Ascending aorta (tissue), 2 donors: ENCODE results near the gene ADAMTS17. TPM values are rescaled to one million over a fixed set of nuclear protein-coding genes. Genes with fewer than 3 reads are reported as not detected.

Experiments
- DNase-seq, 2 donors: peaks; one replicate each; pipeline ENCODE4 v3.0.0-alpha.2; 2019; ENCODE audit warnings: low spot score in 2 of 2
- H3K27ac ChIP-seq, 2 donors: fragments of 200-600 bp; sonication (generic); one replicate each; pipeline ENCODE4 v1.5.1; 2016 to 2017; ENCODE audit warnings: mild to moderate bottlenecking in 1 of 2
- H3K27me3 ChIP-seq: fragments of 200-600 bp; sonication (generic); one replicate; pipeline ENCODE4 v1.5.1; 2017
- H3K36me3 ChIP-seq, 2 donors: fragments of 200-600 bp; sonication (generic); one replicate each; pipeline ENCODE4 v1.5.1; 2016
- H3K4me1 ChIP-seq, 2 donors: fragments of 200-600 bp; sonication (generic); one replicate each; pipeline ENCODE4 v1.5.1; 2016 to 2017; ENCODE audit warnings: mild to moderate bottlenecking in 1 of 2
- H3K4me3 ChIP-seq, 2 donors: fragments of 200-600 bp; sonication (generic); one replicate each; pipeline ENCODE4 v1.5.1; 2016 to 2017; ENCODE audit warnings: mild to moderate bottlenecking in 1 of 2
- H3K9me3 ChIP-seq, 2 donors: fragments of 200-600 bp; sonication (generic); one replicate each; pipeline ENCODE4 v1.5.1; 2016
- intact Hi-C: fragments of 100-400 bp; cut with DNase I; formaldehyde crosslinking; loops from one replicate; pipeline ENCODE4 v1.15.1; 2023
- total RNA-seq: library from RNA; depleted of rRNA; stranded (reverse); fragments of >200 nt; gene quantifications from one replicate; pipeline ENCODE4 v1.1.0, GENCODE V29; 2016
- TF ChIP-seq, protein P1 (sequence below), 3 experiments: fragments of 200-600 bp in 2 of 3; fragments of 450-650 bp in 1 of 3; sonication (generic) in 2 of 3; IDR thresholded peaks; one replicate each; pipeline ENCODE4 v1.5.1; 2016 to 2019; ENCODE audit warnings: antibody characterized with exemption in 3 of 3, mild to moderate bottlenecking in 1 of 3, moderate library complexity in 1 of 3

ADAMTS17 gene
- total RNA-seq, 1 donor from 2014 or later = 2.8 TPM

GRCh38 chr15:99963096-99963825 is 378.5 kb downstream of the ADAMTS17 start:
- intact Hi-C loops = loop anchor here (10.0 kb wide), 1 partner anchor 172 kb away; no protein-coding TSS in a partner anchor
- no peaks in the 10 kb centered on the region for H3K9me3 ChIP-seq
- H3K4me1 ChIP-seq = peaks cover 0 to 5% of the 10 kb centered on the region in 2 donors
- H3K27me3 ChIP-seq = no peaks in the 10 kb centered on the region
- no peak overlapping the region for H3K4me3 ChIP-seq
- no peaks in the 10 kb centered on the region for H3K36me3 ChIP-seq
- DNase-seq = peak in 1 of 2 donors; percentile 34
- H3K27ac ChIP-seq = no peak overlapping the region
- TF ChIP-seq, protein P1, sequence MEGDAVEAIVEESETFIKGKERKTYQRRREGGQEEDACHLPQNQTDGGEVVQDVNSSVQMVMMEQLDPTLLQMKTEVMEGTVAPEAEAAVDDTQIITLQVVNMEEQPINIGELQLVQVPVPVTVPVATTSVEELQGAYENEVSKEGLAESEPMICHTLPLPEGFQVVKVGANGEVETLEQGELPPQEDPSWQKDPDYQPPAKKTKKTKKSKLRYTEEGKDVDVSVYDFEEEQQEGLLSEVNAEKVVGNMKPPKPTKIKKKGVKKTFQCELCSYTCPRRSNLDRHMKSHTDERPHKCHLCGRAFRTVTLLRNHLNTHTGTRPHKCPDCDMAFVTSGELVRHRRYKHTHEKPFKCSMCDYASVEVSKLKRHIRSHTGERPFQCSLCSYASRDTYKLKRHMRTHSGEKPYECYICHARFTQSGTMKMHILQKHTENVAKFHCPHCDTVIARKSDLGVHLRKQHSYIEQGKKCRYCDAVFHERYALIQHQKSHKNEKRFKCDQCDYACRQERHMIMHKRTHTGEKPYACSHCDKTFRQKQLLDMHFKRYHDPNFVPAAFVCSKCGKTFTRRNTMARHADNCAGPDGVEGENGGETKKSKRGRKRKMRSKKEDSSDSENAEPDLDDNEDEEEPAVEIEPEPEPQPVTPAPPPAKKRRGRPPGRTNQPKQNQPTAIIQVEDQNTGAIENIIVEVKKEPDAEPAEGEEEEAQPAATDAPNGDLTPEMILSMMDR (IDR thresholded peaks at IDR 0.05) = no peak

- Histone ChIP-seq H3K4me3 (no peak overlapping the region), H3K27ac (no peak overlapping the region), H3K9me3 (no peaks in the 10 kb centered on the region), H3K4me1 (peaks cover 0 to 6% of the 10 kb centered on the region in 2 donors), H3K36me3 (no peaks in the 10 kb centered on the region), H3K27me3 (no peaks in the 10 kb centered on the region)
- TF ChIP-seq, protein P1 (IDR thresholded peaks at IDR 0.05) = no peak
- DNase-seq = peak in 1 of 2 donors; percentile 24
- intact Hi-C loops = loop anchor here (10.0 kb wide), 1 partner anchor 173 kb away; no protein-coding TSS in a partner anchor
Measured at GRCh38 chr15:99962006-99962561, 379.7 kb downstream of the ADAMTS17 start.

- DNase-seq = peak in 1 of 2 donors; percentile 34
- Histone ChIP-seq H3K36me3 (no peaks in the 10 kb centered on the region), H3K9me3 (no peaks in the 10 kb centered on the region), H3K4me1 (peaks cover 0 to 6% of the 10 kb centered on the region in 2 donors), H3K4me3 (no peak overlapping the region), H3K27me3 (no peaks in the 10 kb centered on the region), H3K27ac (no peak overlapping the region)
- TF ChIP-seq, protein P1 (IDR thresholded peaks at IDR 0.05) = peak in 1 of 3 experiments; percentile 38
- intact Hi-C loops = loop anchor here (10.0 kb wide), 1 partner anchor 174 kb away; no protein-coding TSS in a partner anchor
Measured at GRCh38 chr15:99961011-99961441, 380.7 kb downstream of the ADAMTS17 start.

DNA sequence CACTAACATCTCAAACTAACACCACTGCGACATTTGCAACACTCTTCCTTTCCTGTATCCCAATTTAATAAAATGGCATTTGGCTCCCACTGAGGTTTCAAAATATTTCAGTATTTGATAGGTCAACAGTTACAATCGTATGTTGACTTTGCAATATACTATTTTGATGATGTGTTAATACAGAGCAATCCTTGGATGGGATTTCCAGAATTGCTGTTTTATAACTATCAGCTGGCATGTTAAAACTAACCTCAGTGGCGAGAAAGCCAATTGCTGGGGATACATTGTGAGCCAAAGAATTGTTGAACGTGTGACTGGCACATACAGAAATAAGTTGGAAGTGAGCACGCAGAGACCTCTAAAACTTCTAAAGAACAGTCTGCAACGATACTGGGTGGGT is 382.4 kb downstream of the ADAMTS17 start:
- Histone ChIP-seq H3K9me3 (no peaks in the 10 kb centered on the region), H3K4me1 (peaks cover 0 to 6% of the 10 kb centered on the region in 2 donors), H3K27me3 (no peaks in the 10 kb centered on the region), H3K36me3 (no peaks in the 10 kb centered on the region), H3K27ac (no peak overlapping the region), H3K4me3 (no peak overlapping the region)
- TF ChIP-seq, protein P1 (IDR thresholded peaks at IDR 0.05) = no peak
- intact Hi-C loops = no loop called here
- no peak for DNase-seq

- peak in 1 of 2 donors; percentile 33 for DNase-seq
- Histone ChIP-seq H3K27me3 (no peaks in the 10 kb centered on the region), H3K9me3 (no peaks in the 10 kb centered on the region), H3K36me3 (no peaks in the 10 kb centered on the region), H3K4me1 (peaks cover 0 to 6% of the 10 kb centered on the region in 2 donors), H3K27ac (no peak overlapping the region), H3K4me3 (no peak overlapping the region)
- intact Hi-C loops = no loop called here
- TF ChIP-seq, protein P1 (IDR thresholded peaks at IDR 0.05) = no peak
Measured at GRCh38 chr15:99958426-99959097, 383.2 kb downstream of the ADAMTS17 start.
